Measurements from ENCODE around the gene OR8B4.

GRCh38 chr11:124434699-124435098 lies 10.0 kb upstream of the OR8B4 start:
- TF ChIP-seq, protein P1, sequence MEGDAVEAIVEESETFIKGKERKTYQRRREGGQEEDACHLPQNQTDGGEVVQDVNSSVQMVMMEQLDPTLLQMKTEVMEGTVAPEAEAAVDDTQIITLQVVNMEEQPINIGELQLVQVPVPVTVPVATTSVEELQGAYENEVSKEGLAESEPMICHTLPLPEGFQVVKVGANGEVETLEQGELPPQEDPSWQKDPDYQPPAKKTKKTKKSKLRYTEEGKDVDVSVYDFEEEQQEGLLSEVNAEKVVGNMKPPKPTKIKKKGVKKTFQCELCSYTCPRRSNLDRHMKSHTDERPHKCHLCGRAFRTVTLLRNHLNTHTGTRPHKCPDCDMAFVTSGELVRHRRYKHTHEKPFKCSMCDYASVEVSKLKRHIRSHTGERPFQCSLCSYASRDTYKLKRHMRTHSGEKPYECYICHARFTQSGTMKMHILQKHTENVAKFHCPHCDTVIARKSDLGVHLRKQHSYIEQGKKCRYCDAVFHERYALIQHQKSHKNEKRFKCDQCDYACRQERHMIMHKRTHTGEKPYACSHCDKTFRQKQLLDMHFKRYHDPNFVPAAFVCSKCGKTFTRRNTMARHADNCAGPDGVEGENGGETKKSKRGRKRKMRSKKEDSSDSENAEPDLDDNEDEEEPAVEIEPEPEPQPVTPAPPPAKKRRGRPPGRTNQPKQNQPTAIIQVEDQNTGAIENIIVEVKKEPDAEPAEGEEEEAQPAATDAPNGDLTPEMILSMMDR (conservative IDR thresholded peaks at IDR 0.05 in 1 of 2, IDR thresholded peaks at IDR 0.05 in 1 of 2; ENCODE audit: extremely low read depth in 1 of 2, insufficient read depth in 1 of 2, low read depth in 1 of 2, low read length in 2 of 2) = no peak
- TF ChIP-seq EZH2 (IDR thresholded peaks at IDR 0.05; ENCODE audit: borderline replicate concordance, low read length) = no peak
